SK-N-SH treated with all-trans-retinoic acid at 6 μM for 48 hours (cell line): ENCODE results near the gene HSPB6.

ENCODE experiments used
- ATAC-seq: fragments of 200-7000 bp; cut with Tn5 transposase; 3 replicates; pipeline ENCODE4 v1.9.1; 2020; ENCODE audit warnings: mild to moderate bottlenecking, moderate library complexity
- ARNTL ChIP-seq: fragments of 450-650 bp; formaldehyde crosslinking; IDR thresholded peaks from 2 replicates; pipeline ENCODE4 v1.5.0; 2020; ENCODE audit warnings: low read depth, mild to moderate bottlenecking, moderate library complexity, borderline replicate concordance
- CREB5 ChIP-seq: fragments of 250-450 bp; sonication (Bioruptor Pico); IDR thresholded peaks from 2 replicates; pipeline ENCODE4 v1.5.1; 2020; ENCODE audit warnings: low read depth, mild to moderate bottlenecking, moderate library complexity
- CSDC2 ChIP-seq: fragments of 250-450 bp; sonication (Bioruptor Pico); IDR thresholded peaks from 2 replicates; pipeline ENCODE4 v1.5.0; 2020; ENCODE audit warnings: mild to moderate bottlenecking, moderate library complexity
- CSRNP3 ChIP-seq: fragments of 250-450 bp; sonication (Bioruptor Pico); IDR thresholded peaks from 2 replicates; pipeline ENCODE4 v1.5.1; 2021; ENCODE audit warnings: mild to moderate bottlenecking, moderate library complexity
- ESRRG ChIP-seq: fragments of 250-450 bp; sonication (Bioruptor Pico); IDR thresholded peaks from 2 replicates; pipeline ENCODE4 v1.6.1; 2021; ENCODE audit warnings: mild to moderate bottlenecking
- ISL1 ChIP-seq: fragments of 250-450 bp; sonication (Bioruptor Pico); IDR thresholded peaks from 2 replicates; pipeline ENCODE4 v2.1.2; 2022; ENCODE audit warnings: mild to moderate bottlenecking, moderate library complexity
- OSR1 ChIP-seq: fragments of 250-450 bp; sonication (Bioruptor Pico); IDR thresholded peaks from 2 replicates; pipeline ENCODE4 v1.8.0; 2022; ENCODE audit warnings: moderate library complexity, mild to moderate bottlenecking, inconsistent platforms
- PPARA ChIP-seq: fragments of 250-450 bp; sonication (Bioruptor Pico); IDR thresholded peaks from 2 replicates; pipeline ENCODE4 v1.5.0; 2020; ENCODE audit warnings: mild to moderate bottlenecking, borderline replicate concordance
- SNAI2 ChIP-seq: fragments of 250-450 bp; sonication (Bioruptor Pico); IDR thresholded peaks from 2 replicates; pipeline ENCODE4 v1.5.0; 2020; ENCODE audit warnings: mild to moderate bottlenecking, moderate library complexity
- TCF4 ChIP-seq: fragments of 250-450 bp; sonication (Bioruptor Pico); IDR thresholded peaks from 2 replicates; pipeline ENCODE4 v1.8.0; 2021; ENCODE audit warnings: mild to moderate bottlenecking, moderate library complexity, borderline replicate concordance
- TOX ChIP-seq: fragments of 250-450 bp; sonication (Bioruptor Pico); IDR thresholded peaks from 2 replicates; pipeline ENCODE4 v1.8.0; 2021; ENCODE audit warnings: mild to moderate bottlenecking, moderate library complexity, borderline replicate concordance
- TSHZ2 ChIP-seq: fragments of 250-450 bp; sonication (Bioruptor Pico); IDR thresholded peaks from 2 replicates; pipeline ENCODE4 v1.5.0; 2020; ENCODE audit warnings: mild to moderate bottlenecking, moderate library complexity
- ZC3H10 ChIP-seq: fragments of 250-450 bp; sonication (Bioruptor Pico); IDR thresholded peaks from 2 replicates; pipeline ENCODE4 v1.5.1; 2021; ENCODE audit warnings: mild to moderate bottlenecking, moderate library complexity
- ZFP30 ChIP-seq: fragments of 450-650 bp; formaldehyde crosslinking; IDR thresholded peaks from 2 replicates; pipeline ENCODE4 v1.5.0; 2022; ENCODE audit warnings: mild to moderate bottlenecking, moderate library complexity
- ZNF565 ChIP-seq: fragments of 450-650 bp; formaldehyde crosslinking; conservative IDR thresholded peaks from 2 replicates; pipeline ENCODE4 v1.5.0; 2020; ENCODE audit warnings: low read depth, mild to moderate bottlenecking, moderate library complexity
- ZNF70 ChIP-seq: fragments of 450-650 bp; formaldehyde crosslinking; IDR thresholded peaks from 2 replicates; pipeline ENCODE4 v1.5.0; 2020; ENCODE audit warnings: mild to moderate bottlenecking, moderate library complexity
- ZNF8 ChIP-seq: fragments of 450-650 bp; formaldehyde crosslinking; IDR thresholded peaks from 2 replicates; pipeline ENCODE4 v1.5.0; 2020; ENCODE audit warnings: mild to moderate bottlenecking, moderate library complexity
- TF ChIP-seq, protein P1 (sequence below): fragments of 250-450 bp; sonication (Bioruptor Pico); IDR thresholded peaks from 2 replicates; pipeline ENCODE4 v1.8.0; 2021; ENCODE audit warnings: low read depth, mild to moderate bottlenecking, moderate library complexity, borderline replicate concordance
- TF ChIP-seq, protein P2 (sequence below): fragments of 250-450 bp; sonication (Bioruptor Pico); IDR thresholded peaks from 2 replicates; pipeline ENCODE4 v1.8.0; 2020; ENCODE audit warnings: mild to moderate bottlenecking, moderate library complexity, borderline replicate concordance

HSPB6 gene

GRCh38 chr19:35801828-35802227 lies 45.0 kb upstream of the HSPB6 start (continued):
- no peak for TF ChIP-seq CSRNP3 (CRISPR knock-in tag)
- no peak for TF ChIP-seq SNAI2
- no peak for TF ChIP-seq OSR1 (CRISPR knock-in tag)
- TF ChIP-seq, protein P1, sequence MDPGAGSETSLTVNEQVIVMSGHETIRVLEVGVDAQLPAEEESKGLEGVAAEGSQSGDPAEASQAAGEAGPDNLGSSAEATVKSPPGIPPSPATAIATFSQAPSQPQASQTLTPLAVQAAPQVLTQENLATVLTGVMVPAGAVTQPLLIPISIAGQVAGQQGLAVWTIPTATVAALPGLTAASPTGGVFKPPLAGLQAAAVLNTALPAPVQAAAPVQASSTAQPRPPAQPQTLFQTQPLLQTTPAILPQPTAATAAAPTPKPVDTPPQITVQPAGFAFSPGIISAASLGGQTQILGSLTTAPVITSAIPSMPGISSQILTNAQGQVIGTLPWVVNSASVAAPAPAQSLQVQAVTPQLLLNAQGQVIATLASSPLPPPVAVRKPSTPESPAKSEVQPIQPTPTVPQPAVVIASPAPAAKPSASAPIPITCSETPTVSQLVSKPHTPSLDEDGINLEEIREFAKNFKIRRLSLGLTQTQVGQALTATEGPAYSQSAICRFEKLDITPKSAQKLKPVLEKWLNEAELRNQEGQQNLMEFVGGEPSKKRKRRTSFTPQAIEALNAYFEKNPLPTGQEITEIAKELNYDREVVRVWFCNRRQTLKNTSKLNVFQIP (CRISPR knock-in tag) = no peak
- TF ChIP-seq ISL1 (CRISPR knock-in tag) = no peak
- TF ChIP-seq ZNF70 (CRISPR knock-in tag) = no peak
- no peak for TF ChIP-seq ESRRG (CRISPR knock-in tag)
- TF ChIP-seq CREB5 (CRISPR knock-in tag) = no peak
- TF ChIP-seq ZNF565 (CRISPR knock-in tag) = no peak
- TF ChIP-seq ZNF8 (CRISPR knock-in tag) = no peak

GRCh38 chr19:35797663-35798062 lies 40.8 kb upstream of the HSPB6 start:
- no peak for ATAC-seq
- no peak for TF ChIP-seq ZNF8 (CRISPR knock-in tag)
- no peak for TF ChIP-seq TSHZ2 (CRISPR knock-in tag)
- no peak for TF ChIP-seq CREB5 (CRISPR knock-in tag)
- TF ChIP-seq ZFP30 = no peak
- TF ChIP-seq CSRNP3 (CRISPR knock-in tag) = no peak
- no peak for TF ChIP-seq CSDC2 (CRISPR knock-in tag)
- TF ChIP-seq TCF4 (CRISPR knock-in tag) = no peak
- no peak for TF ChIP-seq ESRRG (CRISPR knock-in tag)
- no peak for TF ChIP-seq TOX
- no peak for TF ChIP-seq SNAI2
- no peak for TF ChIP-seq PPARA
- no peak for TF ChIP-seq ZNF70 (CRISPR knock-in tag)
- TF ChIP-seq ZC3H10 = no peak
- no peak for TF ChIP-seq ARNTL (CRISPR knock-in tag)
- TF ChIP-seq, protein P2, sequence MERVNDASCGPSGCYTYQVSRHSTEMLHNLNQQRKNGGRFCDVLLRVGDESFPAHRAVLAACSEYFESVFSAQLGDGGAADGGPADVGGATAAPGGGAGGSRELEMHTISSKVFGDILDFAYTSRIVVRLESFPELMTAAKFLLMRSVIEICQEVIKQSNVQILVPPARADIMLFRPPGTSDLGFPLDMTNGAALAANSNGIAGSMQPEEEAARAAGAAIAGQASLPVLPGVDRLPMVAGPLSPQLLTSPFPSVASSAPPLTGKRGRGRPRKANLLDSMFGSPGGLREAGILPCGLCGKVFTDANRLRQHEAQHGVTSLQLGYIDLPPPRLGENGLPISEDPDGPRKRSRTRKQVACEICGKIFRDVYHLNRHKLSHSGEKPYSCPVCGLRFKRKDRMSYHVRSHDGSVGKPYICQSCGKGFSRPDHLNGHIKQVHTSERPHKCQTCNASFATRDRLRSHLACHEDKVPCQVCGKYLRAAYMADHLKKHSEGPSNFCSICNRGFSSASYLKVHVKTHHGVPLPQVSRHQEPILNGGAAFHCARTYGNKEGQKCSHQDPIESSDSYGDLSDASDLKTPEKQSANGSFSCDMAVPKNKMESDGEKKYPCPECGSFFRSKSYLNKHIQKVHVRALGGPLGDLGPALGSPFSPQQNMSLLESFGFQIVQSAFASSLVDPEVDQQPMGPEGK = no peak
